Measurements from ENCODE around the gene F8.

The F8 gene

GRCh38 chrX:155022585-155022984 is at the start of gene F8:
TSS of gene F8 (minus strand) at chrX:155022723. CDS start at chrX:155022552, 171 bp downstream.
- no peak for DNase-seq (ENCODE audit: low spot score)

GRCh38 chrX:155071694-155072280 is 49.3 kb upstream of the F8 start:
- no peak for DNase-seq (ENCODE audit: low spot score)

GRCh38 chrX:155070975-155071693 is 48.6 kb upstream of the F8 start, which contains the start of the genes BRCC3, CMC4 and MTCP1:
TSS of gene BRCC3 (plus strand) at chrX:155071508. CDS start at chrX:155071528, 20 bp downstream.
TSS of gene CMC4 (minus strand) at chrX:155071136. CDS start at chrX:155064023, 7,113 bp downstream.
TSS of gene MTCP1 (minus strand) at chrX:155071136. CDS start at chrX:155066010, 5,126 bp downstream.
- peak; percentile 95 for DNase-seq (ENCODE audit: low spot score)

GRCh38 chrX:155070663-155070974 is 48.1 kb upstream of the F8 start:
- DNase-seq (ENCODE audit: low spot score): peak; percentile 27

DNA sequence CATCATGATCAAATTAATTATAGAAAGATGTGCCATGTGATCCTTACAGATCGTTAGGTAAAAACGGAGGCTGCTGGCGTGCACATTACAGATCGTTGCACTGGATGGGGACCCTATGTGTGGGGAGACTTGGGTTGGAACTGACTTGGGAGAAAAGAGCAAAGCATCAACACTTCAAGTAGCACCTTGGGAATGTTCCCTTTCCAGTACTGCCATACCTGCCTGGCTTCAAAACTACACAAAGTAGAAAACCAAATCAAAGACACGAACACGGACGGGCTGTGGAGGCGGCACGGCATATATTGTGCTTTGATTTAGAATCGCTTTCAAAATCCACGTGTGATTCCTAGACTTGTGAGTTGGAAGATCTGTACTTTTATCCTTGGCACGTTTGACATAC is 47.5 kb upstream of the F8 start:
- DNase-seq (ENCODE audit: low spot score): no peak

GRCh38 chrX:155069414-155069813 is 46.9 kb upstream of the F8 start:
- no peak for DNase-seq (ENCODE audit: low spot score)

DNA sequence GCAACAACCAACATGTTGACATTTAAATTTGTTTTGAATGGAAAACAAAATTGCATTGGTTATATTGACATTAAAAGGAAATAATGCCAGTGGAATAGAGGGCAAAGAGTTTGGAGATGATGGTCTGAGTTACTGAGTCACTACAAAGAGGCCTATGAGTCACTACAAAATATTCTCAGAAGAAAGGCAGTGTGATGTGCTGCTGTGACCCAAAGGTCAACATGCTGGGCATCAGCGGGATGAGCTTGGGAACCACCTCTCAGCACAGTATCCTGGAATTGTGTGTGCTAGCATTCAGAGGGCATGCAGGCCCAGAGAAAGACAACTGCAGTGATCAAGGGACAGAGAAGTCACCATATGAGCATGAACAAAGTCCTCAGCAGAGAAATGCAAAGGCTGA is 45.6 kb upstream of the F8 start:
- peak; percentile 29 for DNase-seq (ENCODE audit: low spot score)

DNA sequence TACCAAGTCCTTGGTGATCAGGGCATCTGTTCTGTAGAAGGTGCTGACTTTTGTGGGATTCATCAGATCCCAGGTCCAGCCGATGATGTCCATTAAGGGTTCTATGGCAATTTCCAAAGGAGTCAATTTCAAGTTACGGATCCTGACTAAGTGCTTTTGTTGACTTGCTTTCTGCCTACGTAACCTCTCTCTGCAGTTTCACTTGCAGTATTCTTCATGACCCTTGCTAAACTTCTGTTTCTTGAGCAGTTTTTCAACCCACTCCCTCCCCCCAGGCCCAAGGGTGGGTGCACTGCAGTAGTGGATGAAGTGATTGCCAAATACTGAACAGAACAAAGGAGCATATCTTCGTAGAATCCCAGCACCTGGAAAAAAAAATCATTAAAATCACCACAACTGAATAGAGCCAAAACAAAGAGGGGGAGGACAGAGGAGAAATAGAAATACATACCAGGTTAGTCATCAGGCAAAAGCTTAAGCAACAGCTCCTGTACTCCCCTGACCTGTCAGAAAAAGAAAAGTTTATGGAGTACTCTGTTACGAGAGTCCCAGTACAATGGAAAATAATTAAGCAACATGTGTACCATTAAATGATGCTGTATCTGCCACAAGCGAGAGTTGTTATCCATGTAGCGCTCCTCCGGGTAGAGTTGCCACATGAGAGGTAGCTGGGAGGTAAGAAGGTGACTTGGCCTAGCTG is 42.7 kb upstream of the F8 start:
- peak; percentile 27 for DNase-seq (ENCODE audit: low spot score)

- DNase-seq (ENCODE audit: low spot score): no peak
These were observed 39.2 kb upstream of the F8 start for GRCh38 chrX:155061760-155062159.

GRCh38 chrX:155056877-155057792 is 34.6 kb upstream of the F8 start:
- peak; percentile 70 for DNase-seq (ENCODE audit: low spot score)

DNA sequence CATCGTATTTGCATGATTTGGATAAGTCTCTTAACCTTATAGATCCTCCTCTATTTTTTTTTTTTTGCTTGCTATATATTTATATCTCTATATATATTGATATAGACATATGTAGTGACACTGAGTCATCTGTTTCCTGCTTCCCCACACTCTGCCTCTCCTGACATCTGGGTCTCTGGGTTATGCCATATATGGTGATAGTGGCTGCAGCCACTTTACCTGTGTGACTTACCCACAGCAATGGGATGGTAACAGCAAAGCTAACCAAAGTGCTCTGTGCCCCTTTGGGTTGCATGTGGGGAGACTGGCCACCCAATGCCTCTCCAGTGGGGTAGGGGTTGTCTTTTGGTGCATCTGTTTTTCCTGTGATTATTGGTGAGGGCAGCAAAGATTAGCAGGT is 33.9 kb upstream of the F8 start:
- no peak for DNase-seq (ENCODE audit: low spot score)

DNA sequence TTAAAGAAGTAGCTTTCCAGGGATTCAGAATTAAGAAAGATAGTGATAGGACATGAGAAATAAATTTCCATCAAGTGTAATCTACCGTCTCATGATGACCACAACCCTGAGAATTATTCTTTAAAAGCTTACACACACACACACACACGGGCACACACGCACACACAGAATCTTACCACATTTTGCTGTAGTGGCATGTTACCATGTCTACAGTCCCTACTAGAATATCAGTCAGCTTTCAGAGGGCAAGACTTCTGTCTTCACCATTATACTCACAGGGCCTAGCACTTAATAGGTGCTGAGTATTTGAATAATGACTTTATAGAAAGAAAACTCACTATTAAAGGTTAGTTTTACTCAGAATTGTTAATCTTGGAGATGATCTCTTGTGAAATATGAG is 33.0 kb upstream of the F8 start:
- no peak for DNase-seq (ENCODE audit: low spot score)

- DNase-seq (ENCODE audit: low spot score): no peak
These were observed 31.7 kb upstream of the F8 start for GRCh38 chrX:155054255-155054654.

GRCh38 chrX:155053656-155054055 is 31.1 kb upstream of the F8 start:
- no peak for DNase-seq (ENCODE audit: low spot score)

- DNase-seq (ENCODE audit: low spot score): no peak
These were observed 30.4 kb upstream of the F8 start for GRCh38 chrX:155052738-155053498.

- DNase-seq (ENCODE audit: low spot score): peak; percentile 33
These were observed 26.6 kb upstream of the F8 start for GRCh38 chrX:155048977-155049619.

- DNase-seq (ENCODE audit: low spot score): no peak
These were observed 24.4 kb upstream of the F8 start for GRCh38 chrX:155046811-155047528.

GRCh38 chrX:155046129-155046810 is 23.7 kb upstream of the F8 start:
- DNase-seq (ENCODE audit: low spot score): no peak

DNA sequence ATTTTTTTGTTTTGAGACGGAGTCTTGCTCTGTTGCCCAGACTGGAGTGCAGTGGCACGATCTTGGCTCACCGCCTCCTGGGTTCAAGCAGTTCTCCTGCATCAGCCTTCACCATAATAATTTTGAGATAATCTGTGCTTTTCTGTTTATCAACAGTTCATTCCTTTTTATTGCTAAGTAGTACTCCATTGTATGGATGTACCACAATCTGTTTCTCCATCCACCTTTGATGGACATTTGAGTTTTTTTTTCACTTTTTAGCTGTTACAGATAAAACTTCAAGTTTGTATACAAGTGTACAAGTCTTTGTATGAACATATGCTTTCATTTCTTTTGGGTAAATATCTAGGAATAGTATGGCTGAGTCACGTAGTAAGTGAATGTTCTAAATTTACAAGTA is 13.2 kb upstream of the F8 start:
- DNase-seq (ENCODE audit: low spot score): no peak

GRCh38 chrX:155031657-155032056 is 9.1 kb upstream of the F8 start:
- DNase-seq (ENCODE audit: low spot score): no peak

Data from GM03348 (cell line).